Measurements from ENCODE around the gene CRYL1.

Gene CRYL1

GRCh38 chr13:20398459-20398858 lies 127.2 kb downstream of the CRYL1 start:
- DNase-seq (ENCODE audit: low spot score): no peak

DNA sequence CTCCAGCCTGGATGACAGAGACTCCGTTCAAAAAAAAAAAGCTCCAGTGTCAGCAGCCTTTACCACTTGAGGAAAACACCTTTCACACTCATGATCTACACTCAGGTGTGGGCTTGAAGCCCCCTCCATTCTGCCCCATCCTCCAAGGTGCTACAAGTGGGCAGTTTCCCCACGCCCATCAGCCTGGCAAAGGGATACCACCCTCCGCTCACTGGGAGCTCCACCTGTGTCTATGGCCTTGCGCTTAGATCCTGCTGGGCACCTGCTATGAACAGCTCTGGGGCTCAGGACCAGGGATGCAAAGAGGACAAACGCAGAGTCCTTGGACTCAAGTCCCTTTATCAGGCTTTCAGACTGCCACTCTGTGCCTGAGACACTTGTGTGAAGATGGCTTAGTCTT lies 127.8 kb downstream of the CRYL1 start:
- DNase-seq (ENCODE audit: low spot score): no peak

- no peak for DNase-seq (ENCODE audit: low spot score)
Measured at GRCh38 chr13:20395061-20395916, 130.4 kb downstream of the CRYL1 start.

DNA sequence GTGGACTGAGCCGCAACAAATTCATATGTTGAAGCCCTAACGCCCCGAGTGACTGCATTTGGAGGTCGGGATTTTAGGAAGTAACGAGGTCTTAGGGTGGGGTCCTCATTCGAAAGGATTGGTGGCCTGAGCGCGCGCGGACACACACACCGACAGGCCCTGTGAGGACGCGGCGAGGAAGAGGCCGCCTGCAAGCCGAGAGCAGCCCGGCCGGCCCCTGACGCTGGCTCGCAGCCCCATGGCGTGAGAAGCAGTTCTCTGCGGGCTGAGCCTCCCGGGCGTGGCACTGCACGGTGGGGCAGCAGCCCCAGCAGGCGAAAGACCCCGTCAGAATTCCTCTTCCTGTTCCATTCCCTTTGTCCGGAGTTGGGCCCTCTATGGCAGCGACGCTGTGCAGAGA lies 131.2 kb downstream of the CRYL1 start:
- DNase-seq (ENCODE audit: low spot score): no peak

DNA sequence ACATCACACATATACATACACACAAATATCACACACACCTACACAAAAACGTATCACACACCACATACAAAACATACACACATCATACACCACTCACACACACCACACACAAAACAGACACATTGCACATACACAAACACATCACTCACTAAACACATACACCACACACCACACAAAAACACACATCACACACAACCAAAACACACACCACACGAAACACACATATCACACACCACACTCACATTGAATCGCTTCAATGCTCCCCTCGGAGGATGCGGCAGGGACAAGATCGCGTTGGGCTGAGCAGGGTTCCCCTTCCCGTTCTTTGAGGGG lies 131.5 kb downstream of the CRYL1 start:
- no peak for DNase-seq (ENCODE audit: low spot score)

- DNase-seq (ENCODE audit: low spot score): no peak
Measured at GRCh38 chr13:20393273-20394168, 132.1 kb downstream of the CRYL1 start.

- no peak for DNase-seq (ENCODE audit: low spot score)
Measured at GRCh38 chr13:20392530-20392929, 133.1 kb downstream of the CRYL1 start.

GRCh38 chr13:20391597-20392452 lies 133.8 kb downstream of the CRYL1 start:
- no peak for DNase-seq (ENCODE audit: low spot score)

DNA sequence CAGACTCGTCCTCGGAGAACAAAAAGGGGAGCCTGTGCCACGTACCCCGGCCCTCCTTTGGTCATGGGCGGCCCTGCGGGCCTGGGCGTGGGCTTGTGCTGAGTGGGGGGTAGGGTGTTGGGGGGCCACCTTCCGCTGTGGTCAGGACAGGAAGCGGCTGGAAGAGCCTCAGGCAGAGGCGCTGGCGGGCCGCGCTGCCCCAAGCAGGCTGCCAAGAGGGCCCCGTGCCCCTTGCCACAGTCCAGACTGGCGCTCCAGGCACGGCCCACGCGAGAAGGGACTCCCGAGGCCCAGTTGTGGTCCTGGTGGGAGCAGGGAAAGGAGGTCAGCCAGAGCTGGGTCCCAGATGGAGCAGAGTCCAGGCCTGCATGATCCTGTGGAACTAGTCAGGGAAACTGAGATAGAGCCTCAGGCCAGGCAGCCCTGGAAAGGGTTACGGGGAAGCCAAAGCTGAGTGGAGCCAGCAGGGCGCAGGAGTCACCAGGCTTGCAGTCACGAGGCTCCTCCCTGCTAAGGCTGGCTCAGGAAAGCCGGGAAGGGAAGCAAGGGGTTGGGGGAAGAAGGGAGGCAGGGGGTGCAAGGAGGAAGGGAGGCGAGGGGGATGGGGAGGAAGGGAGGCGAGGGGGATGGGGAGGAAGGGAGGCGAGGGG lies 135.0 kb downstream of the CRYL1 start:
- no peak for DNase-seq (ENCODE audit: low spot score)

DNA sequence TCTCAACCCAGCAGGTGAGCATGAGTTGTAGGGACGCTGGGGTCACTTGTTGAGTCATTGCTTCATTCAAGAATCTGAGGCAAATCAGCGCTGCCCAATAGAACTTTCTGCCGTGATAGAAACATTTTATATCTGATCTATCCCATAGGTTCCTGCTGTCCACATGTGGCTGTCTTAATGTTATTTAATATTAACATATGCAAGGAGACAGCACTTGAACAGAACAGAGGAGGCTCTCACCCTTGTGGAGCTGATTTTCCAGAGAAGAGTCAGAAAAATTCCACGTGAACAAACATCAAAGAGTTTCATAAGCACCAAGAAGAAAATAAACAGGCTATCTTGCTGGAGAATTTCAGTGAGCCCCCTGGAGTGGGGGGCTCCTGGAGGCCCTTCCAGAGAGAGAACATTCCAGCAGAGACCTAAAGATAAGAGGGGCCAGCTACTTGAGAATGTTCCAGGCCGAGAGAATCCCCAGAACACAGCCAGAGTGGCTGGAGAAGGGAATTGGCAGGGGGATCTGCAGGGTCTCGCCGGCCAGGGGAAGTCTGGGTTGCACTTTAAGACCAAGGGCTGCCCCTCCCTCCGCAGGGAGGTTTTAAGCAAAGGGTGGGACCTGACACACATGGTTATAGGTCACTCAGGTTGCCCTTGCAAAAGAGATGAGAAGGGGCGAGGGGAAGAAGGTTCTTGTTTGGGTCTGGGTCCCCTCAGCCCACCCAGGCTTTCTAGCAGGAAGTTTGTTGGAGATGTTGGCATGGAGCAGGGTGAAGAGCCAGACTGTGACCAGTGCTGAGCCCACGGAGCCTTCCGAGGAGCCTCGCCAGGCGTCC lies 135.7 kb downstream of the CRYL1 start:
- DNase-seq (ENCODE audit: low spot score): no peak

- DNase-seq (ENCODE audit: low spot score): no peak
Measured at GRCh38 chr13:20388184-20388583, 137.5 kb downstream of the CRYL1 start.

GRCh38 chr13:20387441-20387971 lies 138.2 kb downstream of the CRYL1 start:
- no peak for DNase-seq (ENCODE audit: low spot score)

GRCh38 chr13:20387006-20387405 lies 138.7 kb downstream of the CRYL1 start:
- DNase-seq (ENCODE audit: low spot score): no peak

GRCh38 chr13:20383058-20383457 lies 142.6 kb downstream of the CRYL1 start:
- DNase-seq (ENCODE audit: low spot score): no peak

DNA sequence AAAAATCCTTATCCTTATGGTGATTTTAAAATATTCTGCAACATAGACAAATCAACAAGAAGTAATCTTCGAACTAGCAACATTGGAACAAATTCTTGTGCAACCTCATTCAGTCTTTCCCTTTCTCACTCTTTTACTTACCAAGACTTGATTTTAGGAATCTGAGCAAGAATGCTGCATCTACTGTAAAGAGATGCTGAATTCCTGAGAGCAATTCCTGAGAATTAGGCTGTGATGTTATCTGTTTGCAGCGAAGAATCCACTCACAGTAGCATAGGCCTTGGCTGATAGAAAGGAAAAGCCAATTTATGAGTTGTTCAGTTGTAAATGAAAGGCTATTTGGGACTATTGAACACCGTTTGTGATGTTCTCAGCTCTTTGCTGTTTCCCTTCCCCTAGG lies 144.3 kb downstream of the CRYL1 start:
- DNase-seq (ENCODE audit: low spot score): no peak

DNA sequence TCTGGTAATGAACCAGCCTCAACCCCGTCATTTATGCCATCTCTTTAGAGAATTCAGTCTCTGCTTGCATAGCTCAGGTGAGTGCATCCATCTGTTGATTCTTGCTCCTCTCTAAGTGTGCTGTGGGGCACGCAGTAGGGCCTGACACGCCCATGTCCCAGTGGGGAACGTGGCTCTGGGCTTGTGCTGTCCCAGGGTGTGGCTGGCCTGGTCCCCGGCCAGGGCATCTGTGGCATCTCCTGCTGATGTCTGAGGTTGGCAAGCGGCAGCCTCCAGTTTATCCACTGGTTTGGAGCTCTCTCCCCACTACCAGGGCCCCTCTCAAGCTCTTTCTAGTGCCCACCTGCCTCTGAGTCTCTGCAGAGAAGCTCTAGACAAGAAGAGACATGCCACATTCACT lies 146.9 kb downstream of the CRYL1 start:
- DNase-seq (ENCODE audit: low spot score): no peak

DNA sequence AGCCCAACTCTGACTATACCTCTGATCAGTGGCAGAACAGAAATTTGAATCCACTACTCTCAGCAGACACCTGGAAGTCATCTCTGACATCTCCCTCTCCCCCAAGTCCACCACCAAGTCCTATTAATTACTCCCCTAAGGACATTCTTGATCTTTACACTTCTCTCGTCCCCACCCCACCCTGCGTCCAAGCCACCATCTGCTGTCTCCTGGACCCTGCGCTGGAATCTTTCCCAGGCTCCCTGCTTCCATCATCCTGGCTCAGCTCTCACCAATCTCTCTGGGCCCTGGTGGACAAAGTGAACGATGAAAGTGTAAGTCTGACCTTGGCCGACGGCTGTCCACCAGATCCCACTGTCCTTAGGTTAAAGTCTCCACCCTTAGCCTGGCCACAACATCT lies 147.9 kb downstream of the CRYL1 start:
- DNase-seq (ENCODE audit: low spot score): no peak

GRCh38 chr13:20375871-20376270 lies 149.8 kb downstream of the CRYL1 start:
- no peak for DNase-seq (ENCODE audit: low spot score)

DNA sequence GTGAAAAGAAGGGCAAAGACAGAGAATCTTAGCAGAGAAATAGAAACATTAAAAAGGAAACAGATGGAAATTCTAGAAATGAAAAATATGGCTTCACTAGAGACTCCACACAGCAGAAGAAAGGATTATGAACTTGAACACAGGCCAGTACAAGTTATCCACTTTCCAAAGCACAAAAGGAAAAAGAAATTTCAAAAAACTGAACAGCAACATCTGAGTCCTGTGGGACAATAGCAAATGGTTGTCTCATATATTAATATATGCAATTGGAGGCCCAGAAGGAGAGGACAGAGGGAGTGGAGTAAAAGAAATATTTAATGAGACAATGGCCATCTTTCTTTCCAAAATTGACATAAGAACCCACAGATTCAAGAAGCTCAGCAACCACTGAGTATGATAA lies 151.8 kb downstream of the CRYL1 start:
- no peak for DNase-seq (ENCODE audit: low spot score)

DNA sequence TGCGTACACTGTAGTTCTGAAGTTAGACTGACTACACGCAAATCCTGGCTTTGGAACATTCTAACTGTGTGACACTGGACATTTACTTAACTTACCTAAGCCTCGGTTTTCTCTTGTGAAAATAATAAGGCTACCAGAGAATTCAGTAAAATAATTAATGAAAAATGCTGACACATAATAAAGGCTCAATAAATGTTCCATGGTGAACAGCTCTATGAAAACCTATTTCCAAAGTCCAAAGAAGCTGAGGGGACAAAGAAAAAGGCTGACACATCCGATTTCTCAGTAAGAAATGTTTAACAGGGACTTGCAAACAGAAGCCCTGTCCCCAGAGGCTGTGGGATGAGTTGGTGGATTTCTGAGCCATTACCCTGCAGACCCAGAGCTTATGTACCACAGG lies 153.8 kb downstream of the CRYL1 start:
- no peak for DNase-seq (ENCODE audit: low spot score)

Measured in AG08395 (cell line).